HG03139 (cell line): ENCODE results near the gene SEL1L.
"Not testable (repeated sequence)": the region's sequence is repeated elsewhere in the genome, so short reads cannot be mapped to it uniquely, and the experiment has no call there.

Source experiments
- ATAC-seq: cut with Tn5 transposase; IDR thresholded peaks from one replicate; pipeline ENCODE4 v1.9.1; 2021; ENCODE audit not compliant: unreplicated experiment

The SEL1L gene

GRCh38 chr14:81533536-81534343 is at the start of gene SEL1L:
Gene SEL1L (minus strand): TSS chr14:81533853. CDS start chr14:81533744, 109 bp downstream.
- ATAC-seq, result peak; percentile 89

GRCh38 chr14:81582420-81582819 is 48.8 kb upstream of the SEL1L start:
- no peak for ATAC-seq

- no peak for ATAC-seq
These were observed 45.5 kb upstream of the SEL1L start for GRCh38 chr14:81579115-81579514.

- ATAC-seq, result no peak
These were observed 37.8 kb upstream of the SEL1L start for GRCh38 chr14:81571437-81571836.

- no peak for ATAC-seq
These were observed 33.6 kb upstream of the SEL1L start for GRCh38 chr14:81567302-81567701.

GRCh38 chr14:81565441-81566290 is 32.0 kb upstream of the SEL1L start:
- peak; percentile 80 for ATAC-seq

GRCh38 chr14:81562818-81563217 is 29.2 kb upstream of the SEL1L start:
- ATAC-seq, result no peak

- ATAC-seq, result no peak
These were observed 27.6 kb upstream of the SEL1L start for GRCh38 chr14:81561084-81561775.

- no peak for ATAC-seq
These were observed 25.7 kb upstream of the SEL1L start for GRCh38 chr14:81559385-81559784.

GRCh38 chr14:81557146-81557545 is 23.5 kb upstream of the SEL1L start:
- ATAC-seq, result no peak

- no peak for ATAC-seq
These were observed 22.0 kb upstream of the SEL1L start for GRCh38 chr14:81555684-81556083.

- ATAC-seq, result no peak
These were observed 21.4 kb upstream of the SEL1L start for GRCh38 chr14:81555051-81555450.

- ATAC-seq, result no peak
These were observed 17.8 kb upstream of the SEL1L start for GRCh38 chr14:81551471-81551870.

GRCh38 chr14:81550001-81550637 is 16.5 kb upstream of the SEL1L start:
- ATAC-seq, result peak; percentile 87

- not testable (repeated sequence) for ATAC-seq
These were observed 7.6 kb upstream of the SEL1L start for GRCh38 chr14:81541206-81541605.

- ATAC-seq, result no peak
These were observed 3.5 kb upstream of the SEL1L start for GRCh38 chr14:81537193-81537592.

- ATAC-seq, result no peak
These were observed 2.7 kb upstream of the SEL1L start for GRCh38 chr14:81536241-81536771.

- peak; percentile 16 for ATAC-seq
These were observed 1.9 kb upstream of the SEL1L start for GRCh38 chr14:81535396-81536164.

- no peak for ATAC-seq
These were observed 939 bp upstream of the SEL1L start for GRCh38 chr14:81534510-81535074.

- ATAC-seq, result no peak
These were observed 479 bp downstream of the SEL1L start for GRCh38 chr14:81533212-81533535.
